Liver (tissue), 9 donors: ENCODE measurements around the gene ARHGAP33. TPM values are rescaled to one million over a fixed set of nuclear protein-coding genes. Genes with fewer than 3 reads are reported as not detected.

Experiments
- DNase-seq: peaks from one replicate; pipeline ENCODE4 v3.0.0-alpha.2; 2017; ENCODE audit warnings: low spot score
- H3K27ac ChIP-seq, 2 donors: one replicate each; pipeline ENCODE4 v1.7.0; 2013; ENCODE audit warnings: inconsistent platforms in 2 of 2, low read length in 2 of 2, control low read depth in 1 of 2, low read depth in 1 of 2, mild to moderate bottlenecking in 1 of 2
- H3K27me3 ChIP-seq, 4 donors: one replicate each; pipeline versions ENCODE4 v1.6.1 to v1.7.0; 2013; ENCODE audit warnings: low read length in 3 of 4, inconsistent platforms in 1 of 4, mild to moderate bottlenecking in 1 of 4, moderate library complexity in 1 of 4; ENCODE audit not compliant: control insufficient read depth in 4 of 4, insufficient read depth in 4 of 4
- H3K36me3 ChIP-seq, 4 donors: one replicate each; pipeline versions ENCODE4 v1.6.1 to v1.7.0; 2013; ENCODE audit warnings: low read length in 3 of 4, mild to moderate bottlenecking in 3 of 4, low read depth in 1 of 4, moderate library complexity in 1 of 4; ENCODE audit not compliant: control insufficient read depth in 4 of 4, insufficient read depth in 3 of 4
- H3K4me1 ChIP-seq, 4 donors: one replicate each; pipeline versions ENCODE4 v1.6.1 to v1.7.0; 2013; ENCODE audit warnings: low read length in 3 of 4, mild to moderate bottlenecking in 3 of 4, moderate library complexity in 1 of 4; ENCODE audit not compliant: control insufficient read depth in 4 of 4, insufficient read depth in 4 of 4
- H3K4me3 ChIP-seq, 3 donors: one replicate each; pipeline versions ENCODE4 v1.6.1 to v1.7.0; 2013; ENCODE audit warnings: low read length in 3 of 3, control low read depth in 1 of 3, low read depth in 1 of 3, mild to moderate bottlenecking in 1 of 3
- H3K9ac ChIP-seq, 2 donors: one replicate each; pipeline ENCODE4 v1.7.0; 2013; ENCODE audit warnings: low read length in 2 of 2, mild to moderate bottlenecking in 2 of 2, moderate library complexity in 2 of 2, control low read depth in 1 of 2, low read depth in 1 of 2
- H3K9me3 ChIP-seq, 4 donors: one replicate each; pipeline versions ENCODE4 v1.6.1 to v1.7.0; 2013; ENCODE audit warnings: low read length in 3 of 4; ENCODE audit not compliant: control insufficient read depth in 4 of 4
- ATF3 ChIP-seq: IDR thresholded peaks from 2 replicates; pipeline ENCODE4 v1.6.1; 2016; ENCODE audit warnings: antibody characterized with exemption
- CTCF ChIP-seq: fragments of 150-350 bp; IDR thresholded peaks from 2 replicates; pipeline ENCODE4 v1.5.1; 2017; ENCODE audit warnings: improper control_type of control experiment, low read depth, low read length; ENCODE audit not compliant: missing input control
- EGR1 ChIP-seq, 2 donors: IDR thresholded peaks; 2 replicates each; pipeline ENCODE4 v1.6.1; 2016 to 2018; ENCODE audit warnings: antibody characterized with exemption in 2 of 2, low read depth in 2 of 2
- FOXA1 ChIP-seq: IDR thresholded peaks from 2 replicates; pipeline ENCODE4 v1.6.1; 2016; ENCODE audit warnings: antibody characterized with exemption
- FOXA2 ChIP-seq: IDR thresholded peaks from 2 replicates; pipeline ENCODE4 v1.6.1; 2016; ENCODE audit warnings: antibody characterized with exemption
- GABPA ChIP-seq, 2 donors: IDR thresholded peaks in 1 of 2; conservative IDR thresholded peaks in 1 of 2; 2 replicates each; pipeline ENCODE4 v1.6.1; 2016; ENCODE audit warnings: antibody characterized with exemption in 2 of 2, mild to moderate bottlenecking in 1 of 2, moderate library complexity in 1 of 2
- HNF4A ChIP-seq, 2 donors: conservative IDR thresholded peaks; 2 replicates each; pipeline ENCODE4 v1.6.1; 2016; ENCODE audit warnings: antibody characterized with exemption in 2 of 2, mild to moderate bottlenecking in 2 of 2
- HNF4G ChIP-seq: IDR thresholded peaks from 2 replicates; pipeline ENCODE4 v1.6.1; 2016; ENCODE audit warnings: antibody characterized with exemption
- JUND ChIP-seq, 2 donors: IDR thresholded peaks; 2 replicates each; pipeline ENCODE4 v1.6.1; 2016; ENCODE audit warnings: antibody characterized with exemption in 2 of 2
- MAX ChIP-seq: IDR thresholded peaks from 2 replicates; pipeline ENCODE4 v1.6.1; 2016; ENCODE audit warnings: antibody characterized with exemption
- NR2F2 ChIP-seq: IDR thresholded peaks from 2 replicates; pipeline ENCODE4 v1.6.1; 2016; ENCODE audit warnings: antibody characterized with exemption
- RAD21 ChIP-seq, 2 donors: IDR thresholded peaks; 2 replicates each; pipeline ENCODE4 v1.6.1; 2016; ENCODE audit warnings: antibody characterized with exemption in 2 of 2, mild to moderate bottlenecking in 2 of 2
- REST ChIP-seq: IDR thresholded peaks from 2 replicates; pipeline ENCODE4 v1.6.1; 2016; ENCODE audit warnings: antibody characterized with exemption, mild to moderate bottlenecking
- RXRA ChIP-seq, 2 donors: IDR thresholded peaks; 2 replicates each; pipeline ENCODE4 v1.6.1; 2017 to 2018; ENCODE audit warnings: antibody characterized with exemption in 2 of 2, mild to moderate bottlenecking in 1 of 2
- SP1 ChIP-seq: IDR thresholded peaks from 2 replicates; pipeline ENCODE4 v1.6.1; 2018; ENCODE audit warnings: antibody characterized with exemption, mild to moderate bottlenecking
- TAF1 ChIP-seq: conservative IDR thresholded peaks from 2 replicates; pipeline ENCODE4 v1.6.1; 2016; ENCODE audit warnings: antibody characterized with exemption, mild to moderate bottlenecking
- YY1 ChIP-seq: IDR thresholded peaks from 2 replicates; pipeline ENCODE4 v1.6.1; 2016; ENCODE audit warnings: antibody characterized with exemption, mild to moderate bottlenecking
- ZBTB33 ChIP-seq: IDR thresholded peaks from 2 replicates; pipeline ENCODE4 v1.6.1; 2016; ENCODE audit warnings: antibody characterized with exemption
- WGBS: extraction: QIAGEN DNeasy Blood & Tissue Kit; methylation state at CpG from one replicate; pipeline ENCODE4 v1.1.7; 2013; 5-methylcytosine and 5-hydroxymethylcytosine counted together
- polyA plus RNA-seq, 2 donors: library from polyadenylated mRNA; stranded (reverse) in 1 of 2; unstranded in 1 of 2; fragments of 200-250 nt in 1 of 2; fragments of >200 nt in 1 of 2; fragmentation: Nextera tagmentation in 1 of 2; extraction: Ambion mirVana in 1 of 2; gene quantifications; one replicate each; pipeline versions ENCODE4 v1.2.1 to v1.2.3, GENCODE V29; 2013 to 2015
- total RNA-seq, 2 donors: library from RNA; depleted of rRNA; stranded (reverse); fragments of >200 nt; gene quantifications; one replicate each; pipeline ENCODE4 v1.2.3, GENCODE V29; 2014
- donor health status: healthy.
- donor health status: healthy.
- donor health status: healthy.
- donor health status: healthy.
- donor health status: healthy.

Gene ARHGAP33
- total and polyA plus RNA-seq, 4 donors: 0.85 to 10.1 (median 1.8) TPM

GRCh38 chr19:35780717-35781116 is 5.4 kb downstream of the ARHGAP33 start:
- no peaks in the 10 kb centered on the region for H3K27me3 ChIP-seq
- peaks cover 0 to 3% (median under 1%) of the 10 kb centered on the region in 4 donors for H3K4me1 ChIP-seq
- H3K27ac ChIP-seq: no peak overlapping the region
- H3K36me3 ChIP-seq: peaks cover 0 to 1% (median 0%) of the 10 kb centered on the region in 4 donors
- no peak for TF ChIP-seq ATF3
- TF ChIP-seq RAD21 (IDR thresholded peaks at IDR 0.05): no peak
- no peak for TF ChIP-seq FOXA2
- no peak for TF ChIP-seq SP1
- no peak for TF ChIP-seq REST
- no peak for TF ChIP-seq JUND (IDR thresholded peaks at IDR 0.05)
- TF ChIP-seq MAX: no peak
- no peak for TF ChIP-seq ZBTB33
- TF ChIP-seq GABPA (IDR thresholded peaks at IDR 0.05 in 1 of 2, conservative IDR thresholded peaks at IDR 0.05 in 1 of 2): no peak
- no peak for TF ChIP-seq HNF4A (conservative IDR thresholded peaks at IDR 0.05)
- TF ChIP-seq TAF1: no peak
- no peak for TF ChIP-seq YY1
- TF ChIP-seq FOXA1: no peak
- no peak for TF ChIP-seq RXRA (IDR thresholded peaks at IDR 0.05)
- TF ChIP-seq NR2F2: no peak
- no peak for TF ChIP-seq HNF4G
- TF ChIP-seq CTCF: no peak
- TF ChIP-seq EGR1 (IDR thresholded peaks at IDR 0.05; ENCODE audit: low read depth in 2 of 2): no peak
- 96% methylated on average over 20 of the region's 20 CpGs for WGBS
- no peak overlapping the region for H3K9ac ChIP-seq
- no peaks in the 10 kb centered on the region for H3K9me3 ChIP-seq
- no peak for DNase-seq
- H3K4me3 ChIP-seq: no peak overlapping the region
